Measurements from ENCODE around the gene NPAS2. TPM values are rescaled to one million over a fixed set of nuclear protein-coding genes. Genes with fewer than 3 reads are reported as not detected.

NPAS2 gene
- total RNA-seq, 1 donor from 2014 or later = 39.4 TPM

- Histone ChIP-seq H3K36me3 (no peaks in the 10 kb centered on the region), H3K27ac (no peak overlapping the region), H3F3A (ENCODE audit: low read depth) (no peaks in the 10 kb centered on the region), H3K9me3 (ENCODE audit: low read depth) (no peaks in the 10 kb centered on the region), H4K20me1 (ENCODE audit: low read depth) (no peaks in the 10 kb centered on the region), H3K4me2 (no peak overlapping the region), H3K4me3 (no peak overlapping the region), H3K27me3 (no peaks in the 10 kb centered on the region), H3K79me2 (ENCODE audit: low read depth) (no peaks in the 10 kb centered on the region), H3K4me1 (no peaks in the 10 kb centered on the region), H2AFZ (replicated peaks) (no peak overlapping the region), H3K9ac (no peak overlapping the region)
- Mint-ChIP-seq H3K36me3 (no peaks in the 10 kb centered on the region), H3K4me3 (no peak overlapping the region), H3K27ac (no peak overlapping the region), H3K9me3 (no peaks in the 10 kb centered on the region), H3K27me3 (ENCODE audit: insufficient read depth, low read depth) (peaks cover 17% of the 10 kb centered on the region), H3K4me1 (peaks cover 5% of the 10 kb centered on the region)
- DNase-seq (ENCODE audit: low spot score) = no peak
- TF ChIP-seq CTCF (IDR thresholded peaks at IDR 0.05) (no peak), EZH2phosphoT487 (IDR thresholded peaks at IDR 0.05) (no peak), EZH2 (IDR thresholded peaks at IDR 0.05) (no peak)
Measured at GRCh38 chr2:100884145-100884621, 64.2 kb downstream of the NPAS2 start.

GRCh38 chr2:100886085-100886484 lies 66.1 kb downstream of the NPAS2 start:
- DNase-seq (ENCODE audit: low spot score) = no peak
- no peak overlapping the region for H3K4me3 ChIP-seq
- H3K4me1 ChIP-seq = no peaks in the 10 kb centered on the region
- H2AFZ ChIP-seq (replicated peaks) = no peak overlapping the region
- H4K20me1 ChIP-seq (ENCODE audit: low read depth) = no peaks in the 10 kb centered on the region
- no peak overlapping the region for H3K4me2 ChIP-seq
- no peaks in the 10 kb centered on the region for H3K27me3 ChIP-seq
- no peaks in the 10 kb centered on the region for H3K9me3 Mint-ChIP-seq
- H3K27ac ChIP-seq = no peak overlapping the region
- H3K27me3 Mint-ChIP-seq (ENCODE audit: insufficient read depth, low read depth) = peaks cover 16% of the 10 kb centered on the region
- no peaks in the 10 kb centered on the region for H3K36me3 ChIP-seq
- no peak overlapping the region for H3K27ac Mint-ChIP-seq
- H3F3A ChIP-seq (ENCODE audit: low read depth) = no peaks in the 10 kb centered on the region
- H3K4me3 Mint-ChIP-seq = no peak overlapping the region
- no peaks in the 10 kb centered on the region for H3K79me2 ChIP-seq (ENCODE audit: low read depth)
- TF ChIP-seq CTCF (IDR thresholded peaks at IDR 0.05) (no peak), EZH2phosphoT487 (IDR thresholded peaks at IDR 0.05) (no peak), EZH2 (IDR thresholded peaks at IDR 0.05) (no peak)
- H3K9me3 ChIP-seq (ENCODE audit: low read depth) = no peaks in the 10 kb centered on the region
- no peaks in the 10 kb centered on the region for H3K36me3 Mint-ChIP-seq
- no peak overlapping the region for H3K9ac ChIP-seq
- H3K4me1 Mint-ChIP-seq = peaks cover 5% of the 10 kb centered on the region

GRCh38 chr2:100887039-100887578 lies 67.2 kb downstream of the NPAS2 start:
- peaks cover 7% of the 10 kb centered on the region for H3K4me1 Mint-ChIP-seq
- Histone ChIP-seq H3K9me3 (ENCODE audit: low read depth) (no peaks in the 10 kb centered on the region), H4K20me1 (ENCODE audit: low read depth) (no peaks in the 10 kb centered on the region), H3K4me2 (no peak overlapping the region), H3K9ac (no peak overlapping the region), H3F3A (ENCODE audit: low read depth) (no peaks in the 10 kb centered on the region), H3K4me3 (no peak overlapping the region), H3K27ac (no peak overlapping the region), H3K36me3 (no peaks in the 10 kb centered on the region), H3K27me3 (no peaks in the 10 kb centered on the region), H2AFZ (replicated peaks) (no peak overlapping the region), H3K4me1 (no peaks in the 10 kb centered on the region), H3K79me2 (ENCODE audit: low read depth) (no peaks in the 10 kb centered on the region)
- peaks cover 16% of the 10 kb centered on the region for H3K27me3 Mint-ChIP-seq (ENCODE audit: insufficient read depth, low read depth)
- H3K27ac Mint-ChIP-seq = no peak overlapping the region
- no peak overlapping the region for H3K4me3 Mint-ChIP-seq
- no peak for DNase-seq (ENCODE audit: low spot score)
- TF ChIP-seq EZH2phosphoT487 (IDR thresholded peaks at IDR 0.05) (no peak), EZH2 (IDR thresholded peaks at IDR 0.05) (no peak), CTCF (IDR thresholded peaks at IDR 0.05) (no peak)
- no peaks in the 10 kb centered on the region for H3K36me3 Mint-ChIP-seq
- H3K9me3 Mint-ChIP-seq = no peaks in the 10 kb centered on the region
